Measurements from ENCODE around the gene SKIDA1. TPM values are rescaled to one million over a fixed set of nuclear protein-coding genes. Genes with fewer than 3 reads are reported as not detected.

The SKIDA1 gene
- total RNA-seq, 1 donor from 2014 or later: 0.16 TPM

GRCh38 chr10:21517134-21518031 lies 8.1 kb downstream of the SKIDA1 start:
- peak overlapping the region; percentile 87 for H3K4me3 Mint-ChIP-seq
- peaks cover 40% of the 10 kb centered on the region for H3K4me1 Mint-ChIP-seq
- no peaks in the 10 kb centered on the region for H3K36me3 Mint-ChIP-seq (ENCODE audit: low read depth)
- DNase-seq: peak; percentile 80
- H3K9me3 Mint-ChIP-seq: no peaks in the 10 kb centered on the region
- intact Hi-C loops (cut with micrococcal nuclease): loop anchor here (1.0 to 10.0 kb wide), 9 partner anchors 10 to 1675 kb away; partner anchors contain the start of genes DNAJC1, MLLT10, PIP4K2A and PTF1A
- H3K27me3 Mint-ChIP-seq: peaks cover 72% of the 10 kb centered on the region
- H3K27ac Mint-ChIP-seq: peak overlapping the region; percentile 45

GRCh38 chr10:21516242-21517131 lies 9.0 kb downstream of the SKIDA1 start:
- intact Hi-C loops (cut with micrococcal nuclease): loop anchor here (1.0 to 10.0 kb wide), 8 partner anchors 19 to 1676 kb away; partner anchors contain the start of genes DNAJC1, PIP4K2A and PTF1A
- no peak overlapping the region for H3K27ac Mint-ChIP-seq
- H3K9me3 Mint-ChIP-seq: no peaks in the 10 kb centered on the region
- H3K4me1 Mint-ChIP-seq: peaks cover 40% of the 10 kb centered on the region
- peaks cover 78% of the 10 kb centered on the region for H3K27me3 Mint-ChIP-seq
- DNase-seq: peak; percentile 86
- H3K4me3 Mint-ChIP-seq: peak overlapping the region; percentile 87
- no peaks in the 10 kb centered on the region for H3K36me3 Mint-ChIP-seq (ENCODE audit: low read depth)

GRCh38 chr10:21515361-21516241 lies 9.9 kb downstream of the SKIDA1 start:
- peaks cover 36% of the 10 kb centered on the region for H3K4me1 Mint-ChIP-seq
- H3K27me3 Mint-ChIP-seq: peaks cover 77% of the 10 kb centered on the region
- no peaks in the 10 kb centered on the region for H3K9me3 Mint-ChIP-seq
- DNase-seq: peak; percentile 48
- H3K27ac Mint-ChIP-seq: no peak overlapping the region
- intact Hi-C loops (cut with micrococcal nuclease): loop anchor here (1.0 to 10.0 kb wide), 8 partner anchors 18 to 1677 kb away; partner anchors contain the start of genes DNAJC1, PIP4K2A and PTF1A
- peak overlapping the region; percentile 70 for H3K4me3 Mint-ChIP-seq
- no peaks in the 10 kb centered on the region for H3K36me3 Mint-ChIP-seq (ENCODE audit: low read depth)

GRCh38 chr10:21514818-21515351 lies 10.6 kb downstream of the SKIDA1 start:
- intact Hi-C loops (cut with micrococcal nuclease): loop anchor here (5.0 to 10.0 kb wide), 7 partner anchors 437 to 1677 kb away; partner anchors contain the start of genes DNAJC1, PIP4K2A and PTF1A
- no peak overlapping the region for H3K4me3 Mint-ChIP-seq

GRCh38 chr10:21514129-21514817 lies 11.2 kb downstream of the SKIDA1 start:
- no peak for DNase-seq
- Mint-ChIP-seq H3K4me3 (no peak overlapping the region), H3K27me3 (peaks cover 69% of the 10 kb centered on the region), H3K9me3 (no peaks in the 10 kb centered on the region), H3K27ac (no peak overlapping the region), H3K36me3 (ENCODE audit: low read depth) (no peaks in the 10 kb centered on the region), H3K4me1 (peaks cover 24% of the 10 kb centered on the region)
- intact Hi-C loops (cut with micrococcal nuclease): loop anchor here (10.0 kb wide), 2 partner anchors 961 to 1201 kb away; partner anchors contain the start of gene PIP4K2A

More at GRCh38 chr10:21514818-21515351, 10.6 kb downstream of the SKIDA1 start:
- Mint-ChIP-seq H3K27me3 (peaks cover 72% of the 10 kb centered on the region), H3K36me3 (ENCODE audit: low read depth) (no peaks in the 10 kb centered on the region), H3K4me1 (peaks cover 30% of the 10 kb centered on the region), H3K27ac (no peak overlapping the region), H3K9me3 (no peaks in the 10 kb centered on the region)
- DNase-seq: no peak

GRCh38 chr10:21513405-21513788 lies 12.1 kb downstream of the SKIDA1 start:
- no peaks in the 10 kb centered on the region for H3K36me3 Mint-ChIP-seq (ENCODE audit: low read depth)
- no peaks in the 10 kb centered on the region for H3K9me3 Mint-ChIP-seq
- no peak overlapping the region for H3K27ac Mint-ChIP-seq
- H3K4me3 Mint-ChIP-seq: no peak overlapping the region
- peaks cover 17% of the 10 kb centered on the region for H3K4me1 Mint-ChIP-seq
- no peak for DNase-seq
- intact Hi-C loops (cut with micrococcal nuclease): loop anchor here (10.0 kb wide), 2 partner anchors 961 to 1201 kb away; partner anchors contain the start of gene PIP4K2A
- peaks cover 63% of the 10 kb centered on the region for H3K27me3 Mint-ChIP-seq

GRCh38 chr10:21512573-21513404 lies 12.7 kb downstream of the SKIDA1 start:
- H3K27me3 Mint-ChIP-seq: peaks cover 60% of the 10 kb centered on the region
- H3K4me1 Mint-ChIP-seq: peaks cover 11% of the 10 kb centered on the region
- no peak overlapping the region for H3K4me3 Mint-ChIP-seq
- intact Hi-C loops (cut with micrococcal nuclease): loop anchor here (10.0 kb wide), 2 partner anchors 962 to 1202 kb away; partner anchors contain the start of gene PIP4K2A
- no peaks in the 10 kb centered on the region for H3K36me3 Mint-ChIP-seq (ENCODE audit: low read depth)
- no peaks in the 10 kb centered on the region for H3K9me3 Mint-ChIP-seq
- DNase-seq: no peak
- no peak overlapping the region for H3K27ac Mint-ChIP-seq

GRCh38 chr10:21511946-21512572 lies 13.4 kb downstream of the SKIDA1 start:
- no peaks in the 10 kb centered on the region for H3K36me3 Mint-ChIP-seq (ENCODE audit: low read depth)
- H3K27ac Mint-ChIP-seq: no peak overlapping the region
- no peak overlapping the region for H3K4me3 Mint-ChIP-seq
- no peak for DNase-seq
- H3K27me3 Mint-ChIP-seq: peaks cover 62% of the 10 kb centered on the region
- no peaks in the 10 kb centered on the region for H3K9me3 Mint-ChIP-seq
- intact Hi-C loops (cut with micrococcal nuclease): loop anchor here (10.0 kb wide), 2 partner anchors 963 to 1203 kb away; partner anchors contain the start of gene PIP4K2A
- H3K4me1 Mint-ChIP-seq: peaks cover 6% of the 10 kb centered on the region

GRCh38 chr10:21511095-21511570 lies 14.3 kb downstream of the SKIDA1 start:
- H3K4me3 Mint-ChIP-seq: no peak overlapping the region
- H3K27me3 Mint-ChIP-seq: peaks cover 67% of the 10 kb centered on the region
- DNase-seq: no peak
- no peaks in the 10 kb centered on the region for H3K36me3 Mint-ChIP-seq (ENCODE audit: low read depth)
- no peak overlapping the region for H3K27ac Mint-ChIP-seq
- peaks cover 6% of the 10 kb centered on the region for H3K4me1 Mint-ChIP-seq
- no peaks in the 10 kb centered on the region for H3K9me3 Mint-ChIP-seq
- intact Hi-C loops (cut with micrococcal nuclease): loop anchor here (10.0 kb wide), 2 partner anchors 964 to 1204 kb away; partner anchors contain the start of gene PIP4K2A

- Mint-ChIP-seq H3K9me3 (no peaks in the 10 kb centered on the region), H3K4me1 (no peaks in the 10 kb centered on the region), H3K36me3 (ENCODE audit: low read depth) (no peaks in the 10 kb centered on the region), H3K27me3 (peaks cover 67% of the 10 kb centered on the region), H3K27ac (no peak overlapping the region), H3K4me3 (no peak overlapping the region)
- intact Hi-C loops (cut with micrococcal nuclease): loop anchor here (10.0 kb wide), 2 partner anchors 964 to 1204 kb away; partner anchors contain the start of gene PIP4K2A
- DNase-seq: no peak
Observed at GRCh38 chr10:21510241-21511094, 15.0 kb downstream of the SKIDA1 start.
